ENCODE data around the gene FGF11.

- TF ChIP-seq, protein P1, sequence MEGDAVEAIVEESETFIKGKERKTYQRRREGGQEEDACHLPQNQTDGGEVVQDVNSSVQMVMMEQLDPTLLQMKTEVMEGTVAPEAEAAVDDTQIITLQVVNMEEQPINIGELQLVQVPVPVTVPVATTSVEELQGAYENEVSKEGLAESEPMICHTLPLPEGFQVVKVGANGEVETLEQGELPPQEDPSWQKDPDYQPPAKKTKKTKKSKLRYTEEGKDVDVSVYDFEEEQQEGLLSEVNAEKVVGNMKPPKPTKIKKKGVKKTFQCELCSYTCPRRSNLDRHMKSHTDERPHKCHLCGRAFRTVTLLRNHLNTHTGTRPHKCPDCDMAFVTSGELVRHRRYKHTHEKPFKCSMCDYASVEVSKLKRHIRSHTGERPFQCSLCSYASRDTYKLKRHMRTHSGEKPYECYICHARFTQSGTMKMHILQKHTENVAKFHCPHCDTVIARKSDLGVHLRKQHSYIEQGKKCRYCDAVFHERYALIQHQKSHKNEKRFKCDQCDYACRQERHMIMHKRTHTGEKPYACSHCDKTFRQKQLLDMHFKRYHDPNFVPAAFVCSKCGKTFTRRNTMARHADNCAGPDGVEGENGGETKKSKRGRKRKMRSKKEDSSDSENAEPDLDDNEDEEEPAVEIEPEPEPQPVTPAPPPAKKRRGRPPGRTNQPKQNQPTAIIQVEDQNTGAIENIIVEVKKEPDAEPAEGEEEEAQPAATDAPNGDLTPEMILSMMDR (conservative IDR thresholded peaks at IDR 0.05 in 1 of 2, IDR thresholded peaks at IDR 0.05 in 1 of 2; ENCODE audit: low read depth in 1 of 2, low read length in 2 of 2), result no peak
- no peak for TF ChIP-seq EZH2 (IDR thresholded peaks at IDR 0.05; ENCODE audit: low read length, missing control alignments)
These were observed 24.1 kb downstream of the FGF11 start for GRCh38 chr17:7463372-7463846.
